Erythroblast (primary cell): Measurements from ENCODE around the gene TDRD5.

Experiments used
- GATA1 ChIP-seq: IDR thresholded peaks from 2 replicates; pipeline ENCODE4 v1.6.1; 2011; ENCODE audit warnings: low read depth, mild to moderate bottlenecking, control low read depth, low read length, moderate library complexity
- POLR2A ChIP-seq: IDR thresholded peaks from 2 replicates; pipeline ENCODE4 v1.6.1; 2011; ENCODE audit warnings: mild to moderate bottlenecking, low read length

DNA sequence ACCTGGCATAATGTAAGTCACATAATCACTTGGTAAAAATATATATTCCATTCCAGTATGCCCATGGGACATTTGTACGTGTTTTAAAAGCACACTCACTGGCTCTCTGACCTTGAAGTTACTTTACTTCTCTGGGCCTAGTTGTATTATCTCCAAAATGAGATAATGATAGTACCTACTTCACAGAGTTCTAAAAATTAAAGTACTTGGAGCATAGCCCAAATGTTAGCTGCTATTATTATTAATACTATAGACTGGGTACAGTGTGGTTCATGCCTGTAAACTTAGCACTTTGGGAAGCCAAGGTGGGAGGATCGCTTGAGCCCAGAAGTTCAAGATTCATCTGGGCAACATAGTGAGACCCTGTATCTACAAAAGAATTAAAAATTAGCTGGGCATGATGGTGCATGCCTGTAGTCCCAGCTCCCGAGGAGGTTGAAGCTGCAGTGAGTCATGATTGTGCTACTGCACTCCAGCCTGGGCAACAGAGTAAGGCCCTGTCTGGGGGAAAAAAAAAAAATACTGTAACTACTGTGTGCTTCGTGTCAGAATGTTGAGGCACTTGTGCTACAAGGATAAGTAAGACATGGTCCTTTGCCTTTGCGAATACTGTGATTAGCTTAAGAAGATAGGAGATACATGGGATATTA lies 45.7 kb downstream of the TDRD5 start:
- TF ChIP-seq POLR2A, result no peak
- TF ChIP-seq GATA1, result no peak
